Transverse colon (tissue), 3 donors: Measurements from ENCODE around the gene IL9.

Experiments used
- EP300 ChIP-seq: sonication (generic); formaldehyde crosslinking; IDR thresholded peaks from one replicate; pipeline ENCODE4 v1.6.1; 2017; ENCODE audit warnings: antibody characterized with exemption, low read depth
- TF ChIP-seq, protein P1 (sequence below), 5 experiments: fragments of 200-600 bp in 3 of 5; fragments of 450-650 bp in 2 of 5; sonication (generic) in 3 of 5; IDR thresholded peaks; 1 replicate in 2 of 5; 2 replicates in 3 of 5; pipeline ENCODE4 v1.5.1; 2016 to 2017; ENCODE audit warnings: antibody characterized with exemption in 5 of 5, inconsistent platforms in 3 of 5, mild to moderate bottlenecking in 2 of 5, moderate library complexity in 1 of 5

DNA sequence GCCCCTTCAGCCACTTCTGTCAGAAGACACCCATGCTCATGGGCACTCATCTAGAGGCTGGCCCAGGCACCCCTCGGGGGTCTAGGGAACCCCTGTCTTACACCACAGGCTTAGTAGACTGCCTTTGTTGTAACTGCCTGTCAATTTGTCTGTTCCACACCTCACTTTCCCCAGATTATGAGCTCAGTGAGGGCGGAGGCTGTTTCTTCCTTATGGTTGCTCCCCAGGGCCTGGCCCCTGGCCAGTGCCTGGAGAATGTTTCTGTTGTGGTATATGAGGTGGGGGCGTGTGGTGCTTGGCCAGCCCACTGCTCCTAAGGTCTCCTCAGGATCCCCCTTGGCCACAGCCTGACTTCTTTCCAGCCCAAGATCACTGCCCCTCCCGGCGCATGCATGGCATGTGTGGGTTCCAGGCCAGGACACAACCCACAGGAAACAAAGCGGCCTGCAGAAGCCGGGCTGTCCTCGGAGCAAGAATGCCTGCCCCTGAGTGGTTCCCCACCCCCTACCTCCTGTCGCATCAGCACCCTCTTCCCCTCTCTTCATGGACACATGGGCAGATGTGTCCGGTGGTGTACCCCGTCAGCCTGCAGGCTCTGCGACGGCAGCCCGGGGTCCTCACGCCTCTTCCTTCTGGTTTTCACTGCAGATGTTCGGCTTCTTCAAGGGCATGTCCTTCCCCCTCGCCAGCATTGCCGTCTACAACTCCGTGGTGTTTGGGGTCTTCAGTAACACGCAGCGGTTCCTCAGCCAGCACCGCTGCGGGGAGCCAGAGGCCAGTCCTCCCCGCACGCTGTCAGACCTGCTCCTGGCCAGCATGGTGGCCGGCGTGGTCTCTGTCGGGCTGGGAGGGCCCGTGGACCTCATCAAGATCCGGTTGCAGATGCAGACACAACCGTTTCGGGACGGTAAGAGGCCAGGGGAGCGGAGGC, 43.5 kb downstream of the IL9 start:
- TF ChIP-seq, protein P1, sequence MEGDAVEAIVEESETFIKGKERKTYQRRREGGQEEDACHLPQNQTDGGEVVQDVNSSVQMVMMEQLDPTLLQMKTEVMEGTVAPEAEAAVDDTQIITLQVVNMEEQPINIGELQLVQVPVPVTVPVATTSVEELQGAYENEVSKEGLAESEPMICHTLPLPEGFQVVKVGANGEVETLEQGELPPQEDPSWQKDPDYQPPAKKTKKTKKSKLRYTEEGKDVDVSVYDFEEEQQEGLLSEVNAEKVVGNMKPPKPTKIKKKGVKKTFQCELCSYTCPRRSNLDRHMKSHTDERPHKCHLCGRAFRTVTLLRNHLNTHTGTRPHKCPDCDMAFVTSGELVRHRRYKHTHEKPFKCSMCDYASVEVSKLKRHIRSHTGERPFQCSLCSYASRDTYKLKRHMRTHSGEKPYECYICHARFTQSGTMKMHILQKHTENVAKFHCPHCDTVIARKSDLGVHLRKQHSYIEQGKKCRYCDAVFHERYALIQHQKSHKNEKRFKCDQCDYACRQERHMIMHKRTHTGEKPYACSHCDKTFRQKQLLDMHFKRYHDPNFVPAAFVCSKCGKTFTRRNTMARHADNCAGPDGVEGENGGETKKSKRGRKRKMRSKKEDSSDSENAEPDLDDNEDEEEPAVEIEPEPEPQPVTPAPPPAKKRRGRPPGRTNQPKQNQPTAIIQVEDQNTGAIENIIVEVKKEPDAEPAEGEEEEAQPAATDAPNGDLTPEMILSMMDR (IDR thresholded peaks at IDR 0.05): no peak
- no peak for TF ChIP-seq EP300
